NCI-H2107 treated with DMSO at 0.1 percent for 48 hours (cell line): ENCODE data around the gene CAMKK1.
"Not testable (repeated sequence)": the region's sequence is repeated elsewhere in the genome, so short reads cannot be mapped to it uniquely, and the experiment has no call there.

ENCODE experiments used
- DNase-seq: peaks from one replicate; lab custom pipeline; 2025; ENCODE audit not compliant: unreplicated experiment; lab: John Stamatoyannopoulos, UW

CAMKK1 gene

GRCh38 chr17:3847165-3847670 is 45.6 kb downstream of the CAMKK1 start:
- no peak for DNase-seq

GRCh38 chr17:3846437-3847164 is 46.3 kb downstream of the CAMKK1 start:
- no peak for DNase-seq

- DNase-seq: peak; percentile 29
Observed at GRCh38 chr17:3845621-3846436, 47.0 kb downstream of the CAMKK1 start, which contains the start of gene NCBP3. TSS of gene NCBP3 (minus strand) at chr17:3846246. CDS start at chr17:3846223, 23 bp downstream.

- no peak for DNase-seq
Observed at GRCh38 chr17:3845291-3845620, 47.6 kb downstream of the CAMKK1 start.

- DNase-seq: not testable (repeated sequence)
Observed at GRCh38 chr17:3844556-3844955, 48.3 kb downstream of the CAMKK1 start.

- peak; percentile 18 for DNase-seq
Observed at GRCh38 chr17:3843935-3844516, 48.8 kb downstream of the CAMKK1 start.

GRCh38 chr17:3838206-3838605 is 54.6 kb downstream of the CAMKK1 start:
- DNase-seq: no peak

GRCh38 chr17:3836551-3836950 is 56.3 kb downstream of the CAMKK1 start:
- DNase-seq: no peak

GRCh38 chr17:3835410-3836229 is 57.2 kb downstream of the CAMKK1 start:
- no peak for DNase-seq

GRCh38 chr17:3834811-3835210 is 58.0 kb downstream of the CAMKK1 start:
- no peak for DNase-seq

GRCh38 chr17:3828852-3829232 is 64.0 kb downstream of the CAMKK1 start:
- DNase-seq: no peak

- no peak for DNase-seq
Observed at GRCh38 chr17:3828151-3828851, 64.6 kb downstream of the CAMKK1 start.

- no peak for DNase-seq
Observed at GRCh38 chr17:3827124-3827773, 65.6 kb downstream of the CAMKK1 start.

GRCh38 chr17:3826191-3826590 is 66.7 kb downstream of the CAMKK1 start:
- no peak for DNase-seq

GRCh38 chr17:3821101-3821500 is 71.8 kb downstream of the CAMKK1 start:
- DNase-seq: no peak

GRCh38 chr17:3818786-3819185 is 74.1 kb downstream of the CAMKK1 start:
- DNase-seq: no peak

GRCh38 chr17:3817851-3818605 is 74.8 kb downstream of the CAMKK1 start:
- DNase-seq: no peak

- no peak for DNase-seq
Observed at GRCh38 chr17:3815925-3816324, 76.9 kb downstream of the CAMKK1 start.

- no peak for DNase-seq
Observed at GRCh38 chr17:3815122-3815521, 77.7 kb downstream of the CAMKK1 start.
